T follicular helper cell (primary cell): ENCODE measurements around the gene NUP188.
A peak's percentile ranks its signal among the peaks of the same experiment; 100 is the strongest.
"Not testable (repeated sequence)": the region's sequence is repeated elsewhere in the genome, so short reads cannot be mapped to it uniquely, and the experiment has no call there.

ENCODE experiments used
- DNase-seq: peaks from one replicate; pipeline ENCODE4 v3.0.0-alpha.2; 2020; ENCODE audit warnings: low read depth

NUP188 gene

GRCh38 chr9:129028192-129028966 lies 80.9 kb downstream of the NUP188 start, which contains the start of gene SH3GLB2:
SH3GLB2 (minus strand) TSS chr9:129028331; CDS start chr9:129028154, 177 bp downstream.
- DNase-seq = peak; percentile 90

DNA sequence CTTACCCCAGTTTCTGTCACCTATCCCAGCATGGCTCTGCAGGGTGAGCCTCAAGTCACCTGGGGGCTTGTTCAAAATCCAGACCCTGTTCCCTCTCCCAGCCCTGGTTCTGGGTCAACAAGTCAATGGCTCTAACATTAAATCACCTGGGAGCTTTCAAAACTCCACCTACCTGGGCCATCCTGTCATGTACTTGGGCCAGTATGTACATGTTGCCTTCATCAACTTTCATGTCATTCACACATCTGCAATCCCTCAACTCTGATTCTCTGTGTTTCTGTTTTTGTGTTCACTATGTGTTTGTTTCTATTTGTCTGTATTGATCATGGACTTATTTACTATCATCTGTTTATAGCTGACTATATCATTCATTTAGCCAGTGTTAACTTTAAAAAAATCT lies 82.7 kb downstream of the NUP188 start:
- DNase-seq = no peak

DNA sequence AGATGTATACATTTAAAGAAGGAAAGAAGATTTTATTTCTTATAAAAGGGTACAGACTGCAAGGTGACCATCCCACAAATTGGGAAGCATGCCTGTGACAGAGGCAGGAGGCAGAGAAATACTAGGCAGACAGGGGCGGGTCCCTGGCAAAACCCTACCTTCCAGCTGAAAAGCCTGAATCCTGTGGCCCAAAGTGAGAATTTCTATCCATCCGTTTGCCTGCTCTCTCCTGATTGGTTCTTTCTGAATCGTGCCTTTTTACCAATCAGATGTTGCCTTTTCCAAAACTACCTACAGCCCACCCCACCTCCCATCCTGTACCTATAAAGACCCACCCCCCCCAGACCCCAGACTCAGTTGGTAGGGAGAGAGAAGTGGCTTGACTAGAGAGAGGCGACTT lies 84.0 kb downstream of the NUP188 start:
- DNase-seq = no peak

- DNase-seq = no peak
Observed at GRCh38 chr9:129032541-129033159, 85.2 kb downstream of the NUP188 start.

DNA sequence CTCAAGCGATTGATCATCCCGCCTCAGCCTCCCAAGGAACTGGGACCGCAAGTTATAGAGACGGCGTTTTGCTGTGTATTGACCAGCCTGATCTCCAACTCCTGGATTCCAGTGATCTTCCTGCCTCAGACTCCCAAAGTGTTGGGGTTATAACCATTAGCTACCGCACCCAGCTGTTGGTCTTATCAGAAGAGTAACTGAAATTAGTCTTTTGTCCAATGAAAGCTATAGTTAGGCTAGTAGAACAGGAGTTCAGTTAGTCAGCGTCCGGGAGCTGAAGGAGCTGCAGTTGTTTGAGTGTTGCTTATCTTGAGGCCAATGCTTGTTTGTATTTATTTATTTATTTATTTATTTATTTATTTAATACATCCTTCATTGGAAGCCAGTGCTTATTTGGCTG lies 85.7 kb downstream of the NUP188 start:
- DNase-seq = no peak

GRCh38 chr9:129035838-129036237 lies 88.3 kb downstream of the NUP188 start:
- not testable (repeated sequence) for DNase-seq

DNA sequence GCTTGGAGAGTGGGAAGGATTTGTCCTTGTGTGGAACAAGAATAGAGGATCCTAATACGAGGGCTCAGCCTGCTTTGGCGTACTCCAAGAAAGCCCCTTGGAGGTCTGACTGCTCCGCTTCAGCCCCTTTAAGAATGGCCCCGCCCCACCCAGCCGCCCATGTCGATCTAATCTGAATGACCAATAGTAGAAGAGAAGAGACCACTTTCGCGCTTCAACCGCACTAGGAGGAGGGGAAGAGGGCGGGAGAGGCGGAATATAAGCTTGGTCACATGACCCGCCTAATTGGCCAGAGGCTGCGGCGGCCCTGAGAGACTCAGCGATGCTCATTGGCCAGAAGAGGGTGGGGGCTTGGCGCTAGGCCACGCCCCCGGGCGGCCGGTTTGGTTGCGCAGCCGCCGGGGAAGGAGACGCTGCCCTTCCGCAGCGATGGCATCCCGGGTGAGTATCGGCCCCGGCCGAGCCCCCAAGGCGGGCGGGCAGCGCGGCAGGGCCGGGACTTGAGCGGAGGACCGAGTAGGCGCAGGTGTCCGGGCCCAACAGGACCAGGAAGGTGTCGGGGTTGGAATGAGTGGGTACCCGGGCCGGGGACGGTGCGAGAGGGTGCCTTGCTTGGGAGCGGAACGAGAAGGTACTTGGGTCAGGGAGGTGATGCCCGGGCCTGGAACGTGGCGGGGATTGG lies 88.9 kb downstream of the NUP188 start, which contains the start of gene MIGA2:
Gene MIGA2 (plus strand): TSS at position 386 of the 682 bp plus-strand sequence. CDS start 3,969 bp downstream, outside the sequence.
- peak; percentile 83 for DNase-seq

- no peak for DNase-seq
Observed at GRCh38 chr9:129036923-129037766, 89.6 kb downstream of the NUP188 start.

- DNase-seq = no peak
Observed at GRCh38 chr9:129037767-129038098, 90.2 kb downstream of the NUP188 start.

- DNase-seq = no peak
Observed at GRCh38 chr9:129038109-129038852, 90.8 kb downstream of the NUP188 start.

- DNase-seq = no peak
Observed at GRCh38 chr9:129040113-129040643, 92.7 kb downstream of the NUP188 start.

DNA sequence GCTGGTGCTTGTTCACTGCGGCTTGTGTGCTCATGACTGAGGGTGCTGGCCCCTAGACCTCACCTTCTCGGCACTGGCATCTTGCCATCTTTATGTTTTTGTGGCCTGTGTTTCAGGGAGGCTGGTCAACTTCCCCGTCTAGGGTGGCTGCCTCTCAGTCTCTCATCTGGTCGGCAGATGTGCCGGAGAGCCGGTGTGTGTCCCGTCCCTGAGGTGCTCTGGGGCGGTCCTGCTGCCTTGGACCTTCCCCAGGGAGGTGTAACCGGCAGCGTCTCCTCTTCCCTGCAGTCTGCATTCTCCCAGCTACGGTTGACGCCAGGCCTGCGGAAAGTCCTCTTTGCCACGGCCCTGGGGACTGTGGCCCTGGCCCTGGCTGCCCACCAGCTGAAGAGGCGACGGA lies 94.5 kb downstream of the NUP188 start:
- no peak for DNase-seq

- DNase-seq = no peak
Observed at GRCh38 chr9:129052592-129052991, 105.1 kb downstream of the NUP188 start.

DNA sequence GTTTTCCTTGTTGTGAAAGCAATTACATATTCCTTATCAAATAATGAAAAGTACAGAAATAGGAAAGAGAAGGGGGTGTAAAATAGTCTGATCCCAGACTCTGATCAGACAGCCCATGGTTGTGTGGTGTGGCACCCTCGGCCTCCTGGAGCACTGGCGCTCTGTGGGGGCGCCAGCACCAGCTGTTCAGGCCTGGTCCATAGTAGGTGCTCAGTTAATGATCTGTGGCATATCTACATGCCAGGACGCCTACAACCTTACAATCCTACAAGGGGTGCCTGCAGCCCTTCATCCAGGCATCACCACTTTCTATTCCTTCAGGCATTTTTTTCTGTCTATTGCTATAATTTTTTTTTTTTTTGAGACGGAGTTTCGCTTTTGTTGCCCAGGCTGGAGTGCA lies 105.5 kb downstream of the NUP188 start:
- DNase-seq = no peak

DNA sequence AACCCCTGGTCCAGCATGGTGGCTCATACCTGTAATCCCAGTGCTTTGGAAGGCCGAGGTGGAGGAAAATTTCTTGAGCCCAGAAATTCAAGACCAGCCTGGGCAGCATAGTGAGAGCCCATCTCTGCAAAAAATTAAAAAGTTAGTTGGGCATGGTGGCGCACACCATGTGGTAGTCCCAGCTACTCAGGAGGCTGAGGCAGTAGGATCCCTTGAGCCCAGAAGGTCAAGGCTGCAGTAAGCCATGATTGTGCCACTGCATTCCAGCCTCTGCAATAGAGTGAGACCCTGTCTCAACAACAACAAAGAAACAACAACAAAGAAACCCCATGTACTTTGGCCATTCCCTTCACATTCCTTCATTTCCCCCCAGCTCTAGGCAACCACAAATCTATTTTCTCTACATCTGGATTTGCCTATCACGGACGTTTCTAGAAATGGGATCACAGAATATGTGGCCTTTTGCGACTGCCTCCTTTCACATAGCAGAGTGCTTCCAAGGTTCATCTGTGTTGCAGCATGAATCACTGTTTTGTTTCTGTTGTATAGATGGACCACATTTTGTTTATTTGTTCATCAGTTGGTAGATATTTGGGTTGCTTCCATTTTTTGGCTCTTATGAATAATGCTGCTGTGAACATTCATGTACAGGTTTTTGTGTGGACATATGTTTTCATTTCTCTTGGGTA lies 106.8 kb downstream of the NUP188 start:
- no peak for DNase-seq
